NCI-H82 treated with DMSO at 0.1 percent for 48 hours (cell line): ENCODE results near the gene SCO2.
"Not testable (repeated sequence)": the region's sequence is repeated elsewhere in the genome, so short reads cannot be mapped to it uniquely, and the experiment has no call there.

Experiments
- DNase-seq: peaks from one replicate; lab custom pipeline; 2025; ENCODE audit not compliant: unreplicated experiment; lab: John Stamatoyannopoulos, UW

SCO2 gene

DNA sequence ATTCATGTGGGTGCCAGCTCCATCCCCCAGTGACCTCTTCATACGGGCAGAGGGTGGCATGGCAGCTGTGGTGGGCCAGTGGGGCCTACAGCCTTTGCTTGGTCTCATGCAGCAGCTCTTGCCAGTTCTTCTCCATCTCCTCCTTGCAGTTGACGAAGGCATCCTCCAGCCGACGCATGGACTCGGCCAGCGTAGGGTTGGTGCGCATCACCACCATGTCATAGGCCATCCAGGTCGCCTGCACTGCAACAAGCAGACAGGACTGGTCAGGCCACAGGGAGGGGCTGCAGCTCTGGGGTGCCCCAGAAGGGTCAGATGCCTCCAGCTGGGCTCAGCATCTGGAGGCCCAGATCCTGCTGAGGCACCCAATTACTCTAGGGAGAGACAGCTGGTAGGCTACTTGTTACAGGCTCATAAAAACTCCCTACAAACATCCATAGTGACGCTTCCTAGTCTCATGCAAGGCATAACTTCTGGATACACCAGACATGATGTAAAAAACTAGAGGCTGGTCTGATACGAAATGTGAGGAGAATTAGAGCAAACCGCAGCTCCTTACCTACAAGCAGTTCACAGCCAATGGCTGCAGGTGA is 25.9 kb upstream of the SCO2 start:
- no peak for DNase-seq

DNA sequence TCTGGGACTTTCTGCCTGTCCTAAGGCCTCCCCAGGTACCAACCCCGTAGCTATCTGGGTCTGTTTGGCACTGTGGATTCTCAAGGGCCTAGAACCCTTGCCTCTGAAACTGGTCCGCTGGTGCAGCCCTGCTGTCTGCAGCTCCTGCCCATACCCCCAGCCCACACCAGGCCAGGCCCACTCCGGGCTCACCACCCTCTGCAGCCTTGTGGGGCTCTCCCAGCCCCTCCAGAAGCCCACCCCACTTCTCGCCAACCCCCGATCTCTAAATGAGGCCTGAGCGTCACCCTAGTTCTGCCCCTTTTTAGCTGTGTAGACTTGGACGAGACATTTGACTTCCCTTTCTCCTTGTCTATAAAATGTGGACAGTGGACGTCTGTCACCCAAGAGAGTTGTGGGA is 25.0 kb upstream of the SCO2 start:
- DNase-seq: no peak

DNA sequence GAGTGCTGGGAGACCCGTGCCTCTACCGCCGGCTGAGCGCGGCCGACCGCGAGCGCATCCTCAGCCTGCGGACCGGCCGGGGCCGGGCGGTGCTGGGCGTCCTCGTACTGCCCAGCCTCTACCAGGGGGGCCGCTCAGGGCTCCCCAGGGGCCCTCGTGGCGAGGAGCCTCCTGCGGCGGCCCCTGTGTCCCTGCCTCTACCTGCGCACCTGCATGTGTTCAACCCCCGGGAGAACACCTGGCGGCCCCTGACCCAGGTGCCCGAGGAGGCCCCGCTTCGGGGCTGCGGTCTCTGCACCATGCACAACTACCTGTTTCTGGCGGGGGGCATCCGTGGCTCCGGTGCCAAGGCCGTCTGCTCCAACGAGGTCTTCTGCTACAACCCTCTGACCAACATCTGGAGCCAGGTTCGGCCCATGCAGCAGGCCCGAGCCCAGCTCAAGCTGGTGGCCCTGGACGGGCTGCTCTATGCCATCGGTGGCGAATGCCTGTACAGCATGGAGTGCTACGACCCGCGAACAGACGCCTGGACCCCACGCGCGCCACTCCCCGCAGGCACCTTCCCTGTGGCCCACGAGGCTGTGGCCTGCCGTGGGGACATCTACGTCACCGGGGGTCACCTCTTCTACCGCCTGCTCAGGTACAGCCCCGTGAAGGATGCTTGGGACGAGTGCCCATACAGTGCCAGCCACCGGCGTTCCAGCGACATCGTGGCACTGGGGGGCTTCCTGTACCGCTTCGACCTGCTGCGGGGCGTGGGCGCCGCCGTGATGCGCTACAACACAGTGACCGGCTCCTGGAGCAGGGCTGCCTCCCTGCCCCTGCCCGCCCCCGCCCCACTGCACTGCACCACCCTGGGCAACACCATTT is 23.8 kb upstream of the SCO2 start:
- no peak for DNase-seq

DNA sequence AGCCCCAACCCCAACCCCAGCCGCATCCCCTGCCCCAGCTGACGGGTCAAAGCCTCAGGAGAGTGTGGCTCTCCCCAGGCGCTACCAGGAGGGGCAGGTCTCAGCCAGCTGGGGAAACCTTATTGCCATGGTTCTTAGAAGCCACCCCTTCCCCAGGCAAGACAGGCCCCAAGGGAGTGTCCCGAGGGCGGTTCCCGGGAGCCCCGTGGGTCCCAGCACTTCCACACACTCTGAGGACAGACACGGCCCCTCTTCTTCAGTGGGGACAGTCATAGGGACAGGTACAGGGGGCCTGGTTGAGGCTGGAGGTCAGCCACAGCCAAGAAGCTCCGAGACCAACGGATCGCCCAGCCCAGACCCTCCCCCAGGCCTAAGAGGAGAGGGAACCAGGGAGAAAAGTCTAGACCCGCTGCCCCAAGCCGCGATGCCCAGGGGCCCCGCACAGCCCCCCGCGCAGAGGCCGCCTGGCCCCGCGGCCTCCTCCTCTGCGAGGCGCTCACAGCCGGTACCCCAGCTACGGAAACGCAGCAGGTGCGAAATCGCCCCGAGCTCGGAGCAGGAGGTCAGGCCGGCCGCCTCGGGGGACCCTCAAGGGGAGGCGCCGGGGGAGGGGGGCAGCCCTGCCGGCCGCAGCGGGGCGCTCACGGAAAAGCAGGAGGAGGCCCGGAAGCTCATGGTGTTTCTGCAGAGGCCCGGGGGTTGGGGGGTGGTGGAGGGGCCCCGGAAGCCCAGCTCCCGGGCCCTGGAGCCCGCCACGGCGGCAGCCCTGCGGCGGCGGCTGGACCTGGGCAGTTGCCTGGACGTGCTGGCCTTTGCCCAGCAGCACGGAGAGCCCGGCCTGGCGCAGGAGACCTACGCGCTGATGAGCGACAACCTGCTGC is 22.9 kb upstream of the SCO2 start:
- DNase-seq: no peak

DNA sequence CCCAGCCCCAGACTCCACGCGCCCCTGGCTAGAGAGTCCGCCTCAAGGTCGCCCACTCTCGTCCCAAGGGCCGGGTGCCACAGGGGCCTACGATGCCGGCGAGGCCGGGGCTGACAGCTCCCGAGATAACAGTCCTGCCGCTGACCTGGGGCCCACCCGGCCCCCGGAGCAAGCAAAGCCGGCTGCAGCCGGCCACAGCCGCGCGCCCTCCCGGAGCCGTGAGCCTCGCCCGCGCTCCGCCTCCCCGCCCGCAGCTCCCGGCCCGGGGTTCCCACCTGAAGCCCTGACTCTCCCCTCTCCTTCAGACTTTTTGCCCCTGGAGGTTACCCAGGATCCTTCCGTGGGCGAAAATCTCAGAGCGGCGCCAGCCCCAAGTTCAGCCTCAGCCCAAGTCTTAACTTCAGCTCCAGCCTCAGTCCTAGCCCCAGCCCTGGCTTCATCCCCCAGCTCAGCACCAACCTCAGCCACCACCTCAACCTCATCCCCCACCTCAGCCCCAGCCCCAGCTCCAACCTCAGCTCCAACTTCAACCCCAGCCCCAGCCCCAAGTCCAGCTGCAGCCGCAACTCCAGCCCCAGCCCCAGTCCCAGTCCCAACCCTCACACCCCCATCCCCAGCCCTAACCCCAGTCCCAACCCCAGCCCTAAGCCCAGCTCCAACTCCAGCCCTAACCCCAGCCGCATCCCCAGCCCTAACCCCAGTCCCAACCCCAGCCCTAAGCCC is 22.0 kb upstream of the SCO2 start:
- DNase-seq: no peak

DNA sequence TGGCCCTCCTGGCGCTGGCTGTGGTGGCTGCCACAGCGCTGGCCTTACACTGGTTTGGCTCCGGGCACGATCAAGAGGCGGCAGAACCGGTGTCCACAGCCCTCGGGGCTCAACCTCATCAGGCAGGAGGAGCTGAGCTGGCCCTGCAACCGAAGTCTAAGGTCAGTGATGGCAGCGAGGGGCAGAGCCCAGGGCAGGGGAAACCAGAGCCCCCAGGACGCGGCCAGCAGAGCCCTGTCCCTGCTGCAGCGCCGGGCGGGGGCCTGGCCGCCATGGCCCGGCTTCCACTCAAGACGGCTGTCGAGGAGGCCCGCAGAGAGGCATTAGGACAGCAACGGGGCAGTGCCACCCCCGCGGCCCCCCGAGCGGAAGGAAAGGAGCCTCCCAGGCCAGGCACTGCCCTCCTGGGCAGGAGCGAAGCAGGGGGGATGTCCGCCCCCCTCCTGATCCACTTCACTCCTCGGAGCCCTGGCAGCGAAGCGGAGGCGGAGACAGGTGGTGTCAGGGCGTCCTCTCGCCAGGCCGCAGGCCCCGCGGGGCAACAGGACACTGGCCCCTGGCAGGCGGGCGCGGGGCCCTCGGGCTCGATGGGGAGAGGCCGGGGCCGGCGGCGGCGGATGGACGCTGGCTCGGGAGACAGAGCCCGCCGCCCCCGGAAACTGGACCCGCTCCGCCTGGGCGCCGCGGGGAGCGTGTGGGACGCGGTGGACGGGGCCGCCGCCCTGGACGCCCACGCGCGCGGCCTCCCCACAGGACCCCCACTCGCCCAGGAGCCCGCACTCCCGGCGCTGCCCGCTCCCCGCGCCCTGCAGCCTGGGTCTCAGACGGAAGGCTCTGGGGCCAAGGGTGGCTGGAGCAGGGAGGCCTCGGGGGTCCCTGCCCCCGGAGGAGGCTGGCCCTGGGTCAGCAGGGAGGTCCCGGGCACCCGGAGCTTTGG is 21.2 kb upstream of the SCO2 start:
- DNase-seq: no peak

DNA sequence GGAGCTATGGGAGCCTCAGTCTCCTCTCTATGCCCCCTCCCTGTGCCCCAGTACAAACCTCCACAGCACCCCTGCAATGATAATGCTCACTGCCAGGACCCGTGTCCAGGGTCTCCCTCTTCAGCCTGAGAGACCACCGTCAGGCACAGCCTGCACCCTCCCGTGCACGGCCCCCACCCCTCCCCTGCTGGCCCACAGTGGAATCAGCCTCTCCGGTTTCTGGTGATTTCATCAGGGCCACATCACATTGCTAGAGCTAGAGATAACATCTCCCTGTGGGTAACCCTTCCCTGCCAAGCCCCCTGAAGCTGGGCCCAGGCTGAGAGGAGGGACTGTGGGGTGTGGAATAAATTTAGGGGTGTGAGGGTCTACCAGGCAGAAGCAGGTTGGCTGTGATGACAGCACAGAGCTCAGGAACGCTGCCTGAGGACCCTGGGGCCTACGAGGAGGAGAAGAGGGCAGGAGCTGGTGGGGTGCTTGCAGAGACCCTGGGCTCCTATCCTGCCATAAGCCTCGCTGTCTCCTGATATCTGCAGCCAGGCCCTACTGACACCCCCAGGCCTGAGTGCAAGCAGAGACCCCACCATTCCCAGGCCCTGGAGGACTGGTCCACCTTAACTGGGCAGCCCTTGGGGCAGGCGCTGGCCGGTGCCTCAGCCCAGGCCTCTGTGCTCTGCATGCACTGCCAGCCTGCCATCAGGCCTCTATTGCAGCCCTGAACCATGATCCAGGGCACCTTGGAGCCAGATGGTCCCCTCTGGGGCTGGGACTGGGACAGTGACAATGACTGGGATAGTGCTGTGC is 20.3 kb upstream of the SCO2 start, which contains the start of gene KLHDC7B:
Gene KLHDC7B (plus strand): TSS at position 378 of the 804 bp plus-strand sequence. CDS start 345 bp downstream, at position 723.
- no peak for DNase-seq

DNA sequence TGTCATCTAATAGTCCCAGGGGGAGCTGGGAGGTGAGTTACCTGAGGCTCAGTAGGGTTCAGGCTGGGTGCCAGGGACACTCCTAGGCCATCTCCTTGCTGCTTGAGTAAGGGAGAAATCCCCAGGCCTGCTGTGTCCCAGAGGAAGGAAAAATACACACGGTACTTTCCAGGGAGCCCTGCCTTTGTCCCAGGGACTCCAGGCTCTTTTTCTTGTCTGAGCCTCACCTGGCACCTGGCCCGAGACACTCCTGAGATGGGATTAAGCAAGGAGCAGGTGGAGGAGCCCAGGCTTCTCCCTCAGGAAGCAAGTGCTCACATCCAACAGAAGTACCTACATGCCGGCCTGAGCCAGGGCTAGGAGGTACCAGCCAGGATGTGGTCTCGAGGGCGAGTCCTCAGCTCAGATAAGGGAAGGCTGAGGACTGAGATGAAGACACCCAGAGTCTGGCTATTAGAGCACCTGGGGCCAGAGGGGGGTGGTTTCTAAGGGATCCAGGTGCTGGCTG is 19.4 kb upstream of the SCO2 start:
- no peak for DNase-seq

DNA sequence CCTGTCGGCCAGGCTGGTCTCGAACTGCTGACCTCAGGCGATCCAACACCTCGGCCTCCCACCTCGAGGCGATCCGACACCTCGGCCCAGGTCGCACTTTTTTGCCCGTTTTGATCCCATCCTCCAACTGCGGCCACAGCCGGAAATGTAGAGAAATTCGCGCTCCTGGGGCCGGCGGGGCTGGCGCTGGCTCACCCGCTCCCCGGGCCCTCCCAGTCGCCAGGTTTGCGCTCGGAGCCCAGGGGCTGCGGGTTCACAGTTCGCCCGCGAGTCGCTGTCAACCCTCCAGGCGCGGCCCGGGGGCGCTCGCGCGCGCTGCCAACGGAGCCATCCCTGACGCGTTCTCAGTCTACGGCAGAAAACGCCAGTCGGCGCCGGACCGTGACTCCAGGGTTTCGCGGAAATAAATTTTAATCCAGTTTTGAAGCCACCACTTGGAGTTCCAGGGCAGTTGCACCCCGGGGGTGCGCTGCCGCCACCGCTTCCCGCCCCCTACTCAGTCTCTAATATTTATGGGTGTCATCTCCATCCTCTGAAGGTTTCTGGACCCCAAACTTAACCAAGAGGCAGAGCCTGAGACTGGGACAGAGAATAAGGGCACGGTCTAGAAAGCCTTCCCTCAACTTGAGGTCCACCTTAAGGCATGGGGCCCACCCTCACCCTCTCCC is 18.8 kb upstream of the SCO2 start:
- DNase-seq: no peak

DNA sequence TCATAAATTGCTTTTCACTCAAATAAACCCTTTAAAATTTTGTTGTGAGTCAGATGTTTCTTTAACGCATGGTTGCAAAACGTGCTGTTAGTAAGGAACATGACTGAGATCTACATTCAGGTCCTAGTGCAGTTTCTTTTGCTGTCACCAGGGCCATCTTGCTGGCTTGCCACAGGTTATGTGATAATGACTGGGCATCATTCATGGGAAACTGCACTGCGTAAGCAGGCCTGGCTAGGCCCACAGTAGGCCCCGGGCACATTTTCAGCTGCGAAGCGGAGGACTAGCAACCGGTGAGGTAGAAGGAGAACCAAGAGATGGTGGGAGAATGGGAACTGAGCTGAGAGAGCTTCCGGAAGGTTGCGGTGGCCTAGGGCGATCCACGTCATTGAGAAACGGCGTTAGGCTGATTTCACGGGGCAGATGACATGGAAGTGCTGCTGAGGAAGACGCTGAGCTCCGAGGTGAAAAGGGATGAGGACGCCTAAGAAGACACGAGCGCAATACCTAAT is 17.1 kb upstream of the SCO2 start:
- no peak for DNase-seq

DNA sequence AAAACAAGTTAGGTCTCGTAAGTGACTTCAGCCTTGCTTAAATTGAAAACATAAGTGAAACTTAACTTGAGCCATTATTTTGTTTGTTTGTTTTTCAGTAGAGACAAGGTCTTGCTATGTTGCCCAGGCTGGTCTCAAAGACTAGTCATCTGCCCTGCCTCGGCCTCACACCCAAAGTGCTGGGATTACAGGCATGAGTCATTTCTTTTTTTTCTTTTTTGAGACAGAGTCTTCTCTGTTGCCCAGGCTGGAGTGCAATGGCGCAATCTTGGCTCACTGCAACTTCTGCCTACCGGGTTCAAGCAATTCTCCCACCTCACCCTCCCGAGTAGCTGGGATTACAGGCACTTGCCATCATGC is 16.2 kb upstream of the SCO2 start:
- not testable (repeated sequence) for DNase-seq

DNA sequence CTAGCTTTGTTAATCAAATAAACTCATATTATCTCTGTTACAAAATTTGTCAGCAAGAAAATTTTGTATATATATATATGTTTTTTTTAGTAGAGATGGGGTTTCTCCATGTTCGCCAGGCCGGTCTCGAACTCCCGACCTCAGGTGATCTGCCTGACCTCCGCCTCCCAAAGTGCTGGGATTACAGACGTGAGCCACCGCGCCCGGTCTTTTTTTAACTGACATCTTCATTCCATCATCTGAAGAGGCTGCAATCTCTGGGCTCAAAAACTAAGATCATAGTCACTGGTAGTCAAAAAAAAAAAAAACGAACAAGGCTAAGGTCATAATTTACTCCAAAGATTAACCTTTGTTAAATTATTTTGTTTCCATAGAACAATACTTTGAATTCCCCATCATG is 15.0 kb upstream of the SCO2 start:
- no peak for DNase-seq

DNA sequence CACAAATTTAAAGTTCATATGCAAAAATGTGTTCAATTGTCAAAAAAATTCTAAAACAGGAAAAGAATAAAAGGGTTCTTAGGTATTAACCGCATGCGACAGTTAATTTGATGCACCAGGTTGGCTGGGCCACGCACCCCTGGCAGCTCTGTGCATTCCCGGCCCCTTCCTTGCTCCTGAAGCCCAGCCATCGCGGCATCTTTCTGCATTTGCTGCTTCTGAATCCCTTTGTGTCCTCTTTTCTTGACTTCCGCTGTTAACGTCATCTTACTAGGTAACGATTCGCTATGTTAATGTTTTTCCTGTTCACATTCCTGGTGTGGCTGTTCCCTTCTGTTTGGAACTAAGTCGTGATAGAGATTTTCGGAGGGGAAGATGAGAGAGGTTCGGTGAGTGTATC is 12.4 kb upstream of the SCO2 start:
- no peak for DNase-seq

DNA sequence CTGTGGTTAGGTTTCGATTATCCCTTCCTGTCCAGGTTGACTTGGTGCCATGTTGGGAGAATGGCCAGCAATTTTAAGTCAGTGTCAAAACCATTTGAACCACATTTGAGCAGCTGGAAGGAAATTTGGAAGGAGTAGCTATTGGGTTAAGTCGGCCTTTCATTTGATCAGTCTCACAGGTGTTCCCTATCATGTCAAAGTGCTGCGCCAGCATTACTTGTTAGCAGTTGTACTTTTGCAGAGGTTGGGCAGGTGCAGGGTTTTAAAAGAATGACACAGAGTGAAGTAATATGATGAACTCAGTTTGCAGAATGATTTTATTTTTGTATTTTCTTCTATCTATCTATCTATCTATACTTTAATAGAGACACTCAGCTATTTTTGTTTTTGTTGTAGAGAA is 10.8 kb upstream of the SCO2 start:
- DNase-seq: no peak

DNA sequence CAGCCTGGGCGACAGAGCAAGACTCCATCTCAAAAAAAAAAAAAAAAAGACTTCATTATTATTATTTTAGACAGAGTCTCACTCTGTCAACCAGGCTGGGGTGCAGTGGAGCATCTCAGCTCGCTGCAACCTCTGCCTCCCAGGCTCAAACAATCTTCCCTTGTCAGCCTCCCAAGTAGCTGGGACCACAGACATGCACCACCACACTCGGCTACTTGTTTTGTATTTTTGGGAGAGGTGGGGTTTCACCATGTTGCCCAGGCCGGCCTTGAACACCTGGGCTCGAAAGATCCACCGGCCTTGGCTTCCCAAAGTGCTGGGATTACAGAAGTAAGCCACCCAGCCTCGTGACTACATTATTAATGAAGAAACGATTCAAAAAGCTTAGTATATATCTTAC is 9.7 kb upstream of the SCO2 start:
- no peak for DNase-seq

DNA sequence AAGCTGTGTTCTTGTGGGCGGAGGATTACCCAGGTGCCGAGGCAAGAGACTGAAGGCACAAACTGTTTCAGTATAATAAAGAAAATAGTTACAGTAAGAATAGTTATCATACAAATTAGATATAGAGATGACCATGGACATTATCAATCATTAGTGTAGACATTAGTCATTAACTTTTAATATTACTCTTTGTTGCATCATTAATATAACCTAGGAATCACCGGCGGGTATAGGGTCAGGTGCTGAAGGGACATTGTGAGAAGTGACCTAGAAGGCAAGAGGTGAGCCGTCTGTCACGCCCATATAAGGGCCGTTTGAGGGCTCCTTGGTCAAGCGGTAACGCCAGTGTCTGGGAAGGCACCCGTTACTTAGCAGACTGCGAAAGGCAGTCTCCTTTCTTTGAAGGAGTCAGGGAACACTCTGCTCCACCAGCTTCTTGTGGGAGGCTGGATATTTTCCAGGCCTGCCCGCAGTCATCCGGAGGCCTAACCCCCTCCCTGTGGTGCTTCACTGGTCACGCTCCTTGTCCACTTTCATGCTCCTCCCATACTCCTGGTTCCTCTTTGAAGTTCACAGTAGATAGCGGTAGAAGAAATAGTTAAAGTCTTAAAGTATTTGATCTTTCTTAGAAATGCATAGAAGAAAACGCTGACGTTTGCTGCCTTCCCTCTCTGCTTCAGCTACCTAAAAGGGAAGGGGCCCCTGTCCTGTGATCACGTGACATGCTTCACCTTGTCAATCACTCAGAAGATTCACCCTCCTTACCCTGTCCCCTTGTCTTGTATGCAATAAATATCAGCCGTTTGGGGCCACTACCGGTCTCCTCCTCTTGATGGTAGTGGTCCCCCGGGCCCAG is 8.7 kb upstream of the SCO2 start:
- not testable (repeated sequence) for DNase-seq
